Activated CD4-positive, alpha-beta memory T cell treated with anti-CD3 and anti-CD28 coated beads, Interleukin-2, amount 10 ng/mL, durations not matched to agents 7 days and 5 days (primary cell): ENCODE data around the gene NOL4L. TPM values are rescaled to one million over a fixed set of nuclear protein-coding genes. Genes with fewer than 3 reads are reported as not detected.

ENCODE experiments used
- CTCF ChIA-PET: fragments of 350-600 bp; sonication (Branson Sonifier 250); formaldehyde crosslinking; loops from one replicate; lab custom pipeline; 2021; ENCODE audit warnings: antibody characterized with exemption, inconsistent platforms; lab: Charles Lee
- POLR2A ChIA-PET: fragments of 350-600 bp; sonication (Branson Sonifier 250); formaldehyde crosslinking; loops from one replicate; lab custom pipeline; 2021; ENCODE audit warnings: antibody characterized with exemption; lab: Charles Lee
- DNase-seq: peaks from one replicate; pipeline ENCODE4 v3.0.0-alpha.2; 2020
- H3K27ac Mint-ChIP-seq: one replicate; pipeline ENCODE4 v1.8.0; 2021; ENCODE audit warnings: mild to moderate bottlenecking, mixed read lengths
- H3K27me3 Mint-ChIP-seq: one replicate; pipeline ENCODE4 v1.8.0; 2021; ENCODE audit warnings: mixed read lengths
- H3K36me3 Mint-ChIP-seq: one replicate; pipeline ENCODE4 v1.8.0; 2021; ENCODE audit warnings: low read depth, mixed read lengths
- H3K4me1 Mint-ChIP-seq: one replicate; pipeline ENCODE4 v1.8.0; 2021; ENCODE audit warnings: mixed read lengths
- H3K4me3 Mint-ChIP-seq: one replicate; pipeline ENCODE4 v1.8.0; 2021; ENCODE audit warnings: mild to moderate bottlenecking, mixed read lengths
- H3K9me3 Mint-ChIP-seq: one replicate; pipeline ENCODE4 v1.8.0; 2021; ENCODE audit warnings: mixed read lengths
- total RNA-seq, 2 experiments: library from RNA; stranded (reverse); gene quantifications; one replicate each; pipeline ENCODE4 v1.2.3, GENCODE V29; 2021

Gene NOL4L
- total RNA-seq, 2 experiments from 2014 or later = 17.1 to 19.1 TPM

DNA sequence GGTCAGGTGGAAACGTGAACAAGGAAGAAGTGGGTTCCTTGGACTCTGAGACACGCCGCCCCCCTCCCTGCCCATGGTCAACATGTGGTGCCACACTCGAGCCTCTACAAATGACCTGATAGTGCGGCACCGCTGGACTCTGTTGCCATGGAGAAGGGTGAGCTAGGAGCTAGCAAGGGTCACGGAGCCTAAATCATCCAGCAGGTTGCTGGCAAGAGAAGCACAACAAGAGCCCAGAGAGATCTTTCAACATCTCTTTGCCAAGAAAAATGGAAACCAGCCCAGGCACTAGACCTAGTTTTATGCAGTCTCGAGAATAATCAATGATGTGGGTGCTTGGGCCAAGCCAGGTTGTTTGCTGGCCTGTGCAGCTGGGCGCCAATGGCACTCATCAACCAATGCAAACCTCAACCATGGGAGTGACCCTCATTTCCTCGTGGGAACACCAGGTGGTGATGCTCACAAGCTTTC lies 69.5 kb downstream of the NOL4L start:
- H3K9me3 Mint-ChIP-seq = no peaks in the 10 kb centered on the region
- H3K36me3 Mint-ChIP-seq = peaks cover 32% of the 10 kb centered on the region
- H3K27ac Mint-ChIP-seq = no peak overlapping the region
- DNase-seq = no peak
- no peaks in the 10 kb centered on the region for H3K27me3 Mint-ChIP-seq
- ChIA-PET CTCF (interaction anchor here (1.0 to 2.2 kb wide), 2 partner anchors 137 to 141 kb away, joined by 3 to 13 read pairs; no protein-coding TSS in a partner anchor), POLR2A (no interaction called here)
- peaks cover 17% of the 10 kb centered on the region for H3K4me1 Mint-ChIP-seq
- no peak overlapping the region for H3K4me3 Mint-ChIP-seq

DNA sequence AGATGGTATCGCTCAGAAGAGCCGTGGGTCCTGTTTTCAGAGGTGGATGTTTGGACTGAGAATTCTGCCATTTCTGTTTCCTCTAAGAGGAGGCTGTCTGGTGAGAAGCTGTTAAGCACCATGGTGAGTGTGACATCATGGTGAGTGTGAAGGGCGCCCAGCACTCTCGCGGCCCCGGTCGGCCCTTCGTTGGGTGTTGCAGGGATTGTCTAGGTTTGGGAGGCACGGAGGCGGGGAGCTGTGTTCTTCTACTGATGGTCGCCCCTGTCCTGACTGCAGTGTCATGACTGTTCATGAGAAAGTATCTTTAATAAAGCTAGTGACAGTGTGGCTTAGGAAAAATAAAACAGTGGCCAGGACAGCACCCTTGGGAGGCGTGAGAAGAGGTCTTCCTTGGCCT lies 70.4 kb downstream of the NOL4L start:
- Mint-ChIP-seq H3K4me3 (no peak overlapping the region), H3K27ac (no peak overlapping the region), H3K9me3 (no peaks in the 10 kb centered on the region), H3K36me3 (peaks cover 30% of the 10 kb centered on the region), H3K4me1 (peaks cover 26% of the 10 kb centered on the region), H3K27me3 (no peaks in the 10 kb centered on the region)
- no peak for DNase-seq
- CTCF ChIA-PET = interaction anchor here (1.0 to 2.2 kb wide), 2 partner anchors 138 to 142 kb away, joined by 3 to 13 read pairs; no protein-coding TSS in a partner anchor
- POLR2A ChIA-PET = no interaction called here

DNA sequence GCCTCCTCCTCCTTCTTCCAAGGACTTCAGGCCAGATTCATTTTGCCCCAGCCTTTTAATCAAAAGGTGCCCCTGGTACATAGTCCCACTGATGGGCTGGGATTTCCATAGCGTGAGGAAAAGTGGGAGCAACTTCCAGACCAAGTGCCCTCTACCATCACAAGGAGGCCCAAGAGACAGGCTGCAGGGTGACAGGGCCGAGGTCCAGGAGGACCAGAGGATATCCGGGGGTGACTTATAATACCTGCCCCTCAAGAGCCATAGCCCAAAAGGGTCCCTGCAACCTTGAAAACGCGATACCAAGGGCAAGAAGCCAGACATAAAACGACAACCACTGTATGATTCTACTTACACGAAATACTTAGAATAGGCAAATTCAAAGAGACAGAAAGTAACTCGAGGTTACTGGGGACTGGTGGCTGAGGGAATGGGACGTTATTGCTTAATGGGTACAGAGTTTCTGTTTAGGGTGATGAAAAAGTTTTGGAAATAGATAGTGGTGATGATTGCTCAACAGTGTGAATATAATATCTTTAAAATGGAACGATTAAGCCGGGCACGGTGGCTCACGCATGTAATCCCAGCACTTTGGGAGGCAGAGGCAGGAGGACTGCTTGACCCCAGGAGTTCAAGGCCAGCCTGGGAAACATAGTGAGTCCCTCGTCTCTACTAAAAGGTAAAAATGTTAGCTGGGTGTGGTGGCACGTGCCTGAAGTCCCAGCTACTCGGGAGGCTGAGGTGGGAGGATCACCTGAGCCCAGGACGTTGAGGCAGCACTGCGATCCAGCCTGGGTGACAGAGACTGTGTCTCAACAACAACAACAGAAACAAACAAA lies 71.9 kb downstream of the NOL4L start:
- POLR2A ChIA-PET = no interaction called here
- Mint-ChIP-seq H3K4me3 (no peak overlapping the region), H3K27me3 (no peaks in the 10 kb centered on the region), H3K9me3 (no peaks in the 10 kb centered on the region), H3K36me3 (peaks cover 26% of the 10 kb centered on the region), H3K27ac (no peak overlapping the region), H3K4me1 (peaks cover 37% of the 10 kb centered on the region)
- CTCF ChIA-PET = no interaction called here
- no peak for DNase-seq

DNA sequence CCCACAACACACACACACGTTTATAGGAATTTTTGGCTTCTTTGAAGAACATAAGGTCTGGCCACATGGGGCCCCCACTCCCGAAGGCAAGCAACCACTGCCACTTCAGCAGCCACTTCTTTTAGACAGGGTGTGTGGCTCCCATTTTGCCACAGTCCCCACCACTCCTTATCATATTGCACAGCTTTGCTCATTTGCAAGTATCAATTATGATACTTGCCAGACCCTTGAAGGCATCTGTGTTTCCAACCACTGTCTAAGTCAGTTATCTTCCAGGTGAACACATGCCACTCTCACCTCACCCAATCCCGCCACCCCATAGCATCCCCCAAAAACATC lies 73.1 kb downstream of the NOL4L start:
- no peak for DNase-seq
- H3K27me3 Mint-ChIP-seq = no peaks in the 10 kb centered on the region
- ChIA-PET CTCF (no interaction called here), POLR2A (no interaction called here)
- no peak overlapping the region for H3K27ac Mint-ChIP-seq
- H3K4me3 Mint-ChIP-seq = no peak overlapping the region
- H3K36me3 Mint-ChIP-seq = peaks cover 26% of the 10 kb centered on the region
- peaks cover 41% of the 10 kb centered on the region for H3K4me1 Mint-ChIP-seq
- H3K9me3 Mint-ChIP-seq = no peaks in the 10 kb centered on the region

DNA sequence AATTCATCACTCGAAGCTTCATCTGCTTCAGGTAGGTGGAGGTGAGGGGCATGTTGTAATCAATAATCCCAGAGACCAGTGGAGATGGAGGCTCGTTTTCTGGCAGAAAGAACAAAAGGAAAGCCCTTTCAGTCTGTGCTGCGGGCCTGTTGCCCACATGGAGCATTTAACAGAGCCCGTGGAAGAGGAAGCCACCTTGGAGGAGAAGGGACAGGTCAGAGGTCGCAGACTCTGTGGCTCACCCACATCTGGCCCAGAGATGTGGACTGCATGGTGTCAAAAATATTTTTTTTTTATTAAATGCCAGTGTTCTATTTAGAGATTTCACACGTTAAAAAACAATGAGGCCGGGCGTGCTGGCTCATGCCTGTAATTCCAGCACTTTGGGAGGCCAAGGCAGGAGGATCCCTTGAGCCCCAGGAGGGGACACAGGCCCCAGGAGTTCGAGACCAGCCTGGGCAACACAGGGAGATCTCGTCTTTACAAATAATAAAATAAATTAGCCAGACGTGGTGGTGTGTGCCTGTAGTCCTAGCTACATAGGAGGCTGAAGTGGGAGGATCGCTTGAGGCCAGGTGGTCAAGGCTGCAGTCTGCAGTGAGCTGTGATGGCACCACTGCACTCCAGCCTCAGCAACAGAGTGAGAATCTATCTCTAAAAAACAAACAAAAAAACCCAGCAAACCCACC lies 73.6 kb downstream of the NOL4L start:
- H3K27ac Mint-ChIP-seq = peak overlapping the region; percentile 3
- H3K36me3 Mint-ChIP-seq = peaks cover 25% of the 10 kb centered on the region
- H3K4me3 Mint-ChIP-seq = no peak overlapping the region
- no peaks in the 10 kb centered on the region for H3K27me3 Mint-ChIP-seq
- POLR2A ChIA-PET = no interaction called here
- H3K4me1 Mint-ChIP-seq = peaks cover 41% of the 10 kb centered on the region
- CTCF ChIA-PET = no interaction called here
- no peaks in the 10 kb centered on the region for H3K9me3 Mint-ChIP-seq
- no peak for DNase-seq

DNA sequence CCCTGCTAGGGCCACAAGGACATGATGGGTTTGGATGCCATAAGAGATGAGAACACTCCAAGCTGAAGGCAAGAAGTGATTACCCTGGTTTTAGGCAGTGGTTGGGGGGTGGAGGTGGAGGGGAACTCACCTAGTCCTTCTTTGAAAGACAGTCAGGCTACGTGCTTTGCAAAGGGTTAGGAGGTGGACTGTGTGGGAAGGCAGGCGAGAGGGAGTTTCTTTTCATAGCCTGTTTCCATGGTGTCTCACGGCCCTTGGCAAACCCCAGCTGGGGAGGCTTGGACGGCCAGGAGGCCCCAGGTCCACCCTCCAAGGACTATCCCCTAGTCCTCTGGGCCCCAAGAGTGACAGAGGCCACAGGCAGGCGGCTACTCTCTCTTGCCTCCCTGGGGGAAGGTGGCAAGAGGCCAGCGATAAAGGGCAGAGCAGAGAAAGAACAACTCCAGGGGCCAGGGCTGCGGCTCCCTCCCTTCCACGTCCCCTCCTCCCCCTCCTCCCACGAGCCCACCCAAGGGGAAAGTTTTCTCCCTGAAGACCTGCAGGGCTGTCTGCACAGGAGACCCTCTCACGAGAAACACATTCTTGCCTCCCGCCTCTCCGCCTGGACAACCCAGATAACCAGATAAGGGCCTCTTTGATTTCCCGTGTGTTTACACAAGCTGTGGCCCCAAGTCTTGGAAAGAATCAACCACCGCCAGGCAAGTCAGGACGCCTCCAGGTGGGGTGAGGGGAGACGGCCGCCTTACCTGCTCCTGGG lies 74.4 kb downstream of the NOL4L start:
- Mint-ChIP-seq H3K9me3 (no peaks in the 10 kb centered on the region), H3K4me3 (no peak overlapping the region), H3K4me1 (peaks cover 41% of the 10 kb centered on the region), H3K27ac (peak overlapping the region; percentile 67), H3K27me3 (no peaks in the 10 kb centered on the region), H3K36me3 (peaks cover 21% of the 10 kb centered on the region)
- POLR2A ChIA-PET = no interaction called here
- no peak for DNase-seq
- CTCF ChIA-PET = interaction anchor here (0.8 kb wide), 1 partner anchor 11 kb away, joined by 3 read pairs; no protein-coding TSS in a partner anchor

DNA sequence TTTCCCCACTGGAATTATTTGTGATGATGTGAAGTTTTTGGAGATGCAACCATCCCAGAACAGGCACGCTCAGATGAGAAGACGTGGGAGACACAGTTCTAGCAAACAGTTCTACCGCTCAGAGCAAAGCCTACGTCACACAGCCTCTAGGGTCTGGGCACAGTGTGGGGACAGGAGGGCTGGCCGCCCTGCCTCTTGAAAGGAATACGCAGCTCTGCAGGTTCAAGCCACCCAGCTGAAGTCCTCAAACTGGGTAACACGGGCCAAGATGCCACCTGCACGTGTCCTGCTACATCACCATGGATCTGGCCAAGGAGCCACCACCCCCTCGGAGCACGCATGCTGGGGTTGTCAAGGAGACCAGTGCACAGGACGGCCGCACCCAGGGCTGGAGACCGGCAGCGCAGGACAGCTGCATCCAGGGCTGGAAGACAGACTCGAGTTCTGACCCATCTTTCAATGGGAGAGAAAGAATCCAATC lies 75.0 kb downstream of the NOL4L start:
- no peak for DNase-seq
- CTCF ChIA-PET = interaction anchor here (0.8 kb wide), 1 partner anchor 10 kb away, joined by 3 read pairs; no protein-coding TSS in a partner anchor
- Mint-ChIP-seq H3K4me1 (peaks cover 44% of the 10 kb centered on the region), H3K4me3 (peak overlapping the region; percentile 19), H3K36me3 (peaks cover 21% of the 10 kb centered on the region), H3K27me3 (no peaks in the 10 kb centered on the region), H3K27ac (peak overlapping the region; percentile 67), H3K9me3 (no peaks in the 10 kb centered on the region)
- POLR2A ChIA-PET = interaction anchor here (1.5 kb wide), 1 partner anchor 14 kb away, joined by 3 read pairs; no protein-coding TSS in a partner anchor

DNA sequence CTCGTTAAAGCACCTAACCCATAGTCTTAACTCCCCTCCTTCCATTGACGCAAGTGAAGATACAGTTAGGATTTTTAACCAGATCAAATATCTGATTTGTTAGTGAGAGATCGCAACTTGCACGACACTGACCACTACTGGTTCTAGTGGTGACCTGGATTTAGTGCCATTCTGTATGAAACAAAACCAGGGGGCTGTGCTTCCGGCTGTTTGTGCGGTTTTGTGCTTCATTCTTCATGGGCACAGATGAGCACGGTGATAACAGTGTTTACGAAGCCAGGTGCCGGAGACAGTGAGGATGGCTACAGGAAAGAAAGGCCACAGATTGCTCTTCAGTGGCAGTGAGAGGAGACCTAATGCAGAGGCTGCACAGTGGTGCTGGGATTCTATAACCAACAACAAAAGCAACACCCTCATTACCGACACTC lies 75.5 kb downstream of the NOL4L start:
- ChIA-PET POLR2A (interaction anchor here (1.5 kb wide), 1 partner anchor 15 kb away, joined by 3 read pairs; no protein-coding TSS in a partner anchor), CTCF (interaction anchor here (0.7 kb wide), 2 partner anchors 30 to 305 kb away, joined by 3 read pairs; no protein-coding TSS in a partner anchor)
- H3K36me3 Mint-ChIP-seq = peaks cover 16% of the 10 kb centered on the region
- H3K4me3 Mint-ChIP-seq = peak overlapping the region; percentile 19
- peak overlapping the region; percentile 67 for H3K27ac Mint-ChIP-seq
- H3K27me3 Mint-ChIP-seq = no peaks in the 10 kb centered on the region
- H3K9me3 Mint-ChIP-seq = no peaks in the 10 kb centered on the region
- DNase-seq = peak; percentile 72
- H3K4me1 Mint-ChIP-seq = peaks cover 45% of the 10 kb centered on the region

DNA sequence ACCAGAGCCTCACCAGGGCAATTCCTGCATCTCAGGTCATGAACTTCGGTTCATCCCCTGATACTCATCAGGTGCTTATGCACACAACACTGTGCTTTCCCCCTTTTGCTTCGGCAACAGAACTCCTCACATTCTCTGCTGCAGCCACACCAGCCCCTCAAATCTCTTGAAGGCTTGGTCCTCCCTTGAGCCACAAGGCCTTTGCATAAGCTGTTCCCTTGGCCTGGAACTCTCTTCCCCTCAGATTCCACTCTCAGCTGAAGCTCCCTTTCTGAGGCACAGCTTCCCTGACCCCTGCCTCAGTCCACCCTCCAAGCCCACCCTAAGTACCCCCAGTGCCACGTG lies 76.4 kb downstream of the NOL4L start:
- H3K4me3 Mint-ChIP-seq = no peak overlapping the region
- H3K27me3 Mint-ChIP-seq = no peaks in the 10 kb centered on the region
- peak overlapping the region; percentile 56 for H3K27ac Mint-ChIP-seq
- CTCF ChIA-PET = interaction anchor here (0.7 to 0.8 kb wide), 4 partner anchors 11 to 304 kb away, joined by 3 read pairs; no protein-coding TSS in a partner anchor
- POLR2A ChIA-PET = interaction anchor here (1.0 to 1.5 kb wide), 2 partner anchors 16 to 24 kb away, joined by 3 to 4 read pairs; no protein-coding TSS in a partner anchor
- no peak for DNase-seq
- peaks cover 13% of the 10 kb centered on the region for H3K36me3 Mint-ChIP-seq
- no peaks in the 10 kb centered on the region for H3K9me3 Mint-ChIP-seq
- peaks cover 45% of the 10 kb centered on the region for H3K4me1 Mint-ChIP-seq

DNA sequence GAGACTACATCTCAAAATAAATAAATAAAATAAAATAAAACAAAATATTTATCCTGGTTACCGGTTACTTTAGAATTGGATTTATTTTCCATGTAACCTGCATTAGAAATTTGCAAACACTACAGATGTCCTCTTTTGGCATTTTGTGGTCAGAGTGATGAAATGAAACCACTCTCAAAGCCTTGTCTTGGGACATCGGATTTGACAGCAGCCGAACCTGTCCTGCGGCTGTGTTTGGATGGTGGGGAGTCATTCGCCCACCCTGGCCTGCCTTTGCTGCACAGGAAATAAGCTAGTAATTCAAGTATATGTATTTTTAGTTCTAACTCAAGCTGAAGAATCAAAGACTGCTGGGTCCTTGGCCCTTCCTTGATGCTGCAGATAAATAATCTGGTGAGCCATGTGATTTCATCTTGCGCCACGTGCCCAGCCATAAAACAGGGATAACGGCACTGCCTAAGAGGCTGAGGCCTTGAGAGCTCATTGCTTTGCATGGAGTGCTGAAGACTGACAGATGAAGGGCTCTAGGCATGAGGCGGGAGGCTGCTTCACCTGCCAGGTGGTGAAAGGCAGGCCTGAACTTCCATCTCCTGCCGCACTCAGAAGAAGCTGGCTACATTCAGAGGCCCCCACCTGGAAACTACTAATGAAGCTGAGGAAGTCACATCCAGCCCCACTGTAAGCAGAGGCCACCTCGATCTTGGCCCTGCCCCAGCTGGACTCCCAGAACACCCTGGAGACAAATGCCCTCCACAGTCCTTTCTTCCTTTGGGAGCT lies 76.9 kb downstream of the NOL4L start:
- no peak for DNase-seq
- Mint-ChIP-seq H3K9me3 (no peaks in the 10 kb centered on the region), H3K27ac (no peak overlapping the region), H3K4me1 (peaks cover 46% of the 10 kb centered on the region), H3K27me3 (no peaks in the 10 kb centered on the region), H3K36me3 (peaks cover 11% of the 10 kb centered on the region), H3K4me3 (no peak overlapping the region)
- CTCF ChIA-PET = interaction anchor here (0.8 to 1.6 kb wide), 2 partner anchors 31 to 145 kb away, joined by 3 to 4 read pairs; no protein-coding TSS in a partner anchor
- POLR2A ChIA-PET = interaction anchor here (0.6 to 1.5 kb wide), 3 partner anchors 16 to 164 kb away, joined by 3 to 4 read pairs (median 3); no protein-coding TSS in a partner anchor

DNA sequence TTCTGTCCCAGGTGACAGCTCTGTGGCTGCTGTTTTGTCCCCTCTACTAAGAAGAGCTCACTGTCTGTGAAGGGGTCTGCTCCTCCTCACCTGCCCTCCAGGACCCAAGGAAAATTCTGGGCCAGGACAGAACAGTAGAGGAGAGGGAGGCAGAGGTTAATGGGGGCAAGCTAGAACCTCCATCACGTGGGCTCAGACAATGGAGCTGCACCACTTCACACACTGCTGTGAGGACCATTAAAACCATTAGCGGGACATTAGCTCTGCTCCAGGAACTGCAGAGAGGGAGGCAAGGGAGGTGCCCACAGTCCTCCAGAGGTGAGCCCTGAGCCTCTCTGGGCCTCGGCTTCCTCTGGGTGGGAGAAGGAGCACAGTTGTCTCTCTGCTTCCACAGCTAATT lies 78.4 kb downstream of the NOL4L start:
- ChIA-PET POLR2A (interaction anchor here (1.3 kb wide), 1 partner anchor 33 kb away, joined by 4 read pairs; no protein-coding TSS in a partner anchor), CTCF (no interaction called here)
- Mint-ChIP-seq H3K27me3 (no peaks in the 10 kb centered on the region), H3K36me3 (peaks cover 7% of the 10 kb centered on the region), H3K27ac (no peak overlapping the region), H3K9me3 (no peaks in the 10 kb centered on the region), H3K4me1 (peaks cover 41% of the 10 kb centered on the region), H3K4me3 (no peak overlapping the region)
- DNase-seq = no peak
